HG03575 (cell line): ENCODE measurements around the gene KCND2.
A peak's percentile ranks its signal among the peaks of the same experiment; 100 is the strongest.

ENCODE experiments used
- ATAC-seq: cut with Tn5 transposase; IDR thresholded peaks from one replicate; pipeline ENCODE4 v1.9.1; 2021; ENCODE audit not compliant: unreplicated experiment, insufficient number of reproducible peaks, low FRiP score; ENCODE audit errors: extremely low read depth

The KCND2 gene

DNA sequence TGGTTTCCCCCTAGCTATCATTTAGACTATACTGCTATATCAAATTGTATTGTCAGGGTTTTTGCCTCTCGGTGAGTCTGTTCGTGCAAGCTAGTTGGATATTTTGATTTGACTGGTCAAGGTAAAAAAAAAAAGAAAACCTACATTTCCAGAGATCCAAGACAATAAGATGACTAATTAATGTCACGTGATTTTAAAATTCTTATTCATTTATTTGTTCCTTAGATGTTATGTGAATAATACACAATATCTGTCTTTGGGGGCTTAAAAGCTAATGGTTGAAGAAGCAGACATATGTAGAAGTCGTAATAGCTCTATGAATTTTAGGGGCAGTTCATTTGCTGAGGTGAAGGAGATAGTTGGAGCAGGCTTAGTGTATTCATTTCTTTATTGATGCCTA, 191.1 kb downstream of the KCND2 start:
- ATAC-seq: no peak

DNA sequence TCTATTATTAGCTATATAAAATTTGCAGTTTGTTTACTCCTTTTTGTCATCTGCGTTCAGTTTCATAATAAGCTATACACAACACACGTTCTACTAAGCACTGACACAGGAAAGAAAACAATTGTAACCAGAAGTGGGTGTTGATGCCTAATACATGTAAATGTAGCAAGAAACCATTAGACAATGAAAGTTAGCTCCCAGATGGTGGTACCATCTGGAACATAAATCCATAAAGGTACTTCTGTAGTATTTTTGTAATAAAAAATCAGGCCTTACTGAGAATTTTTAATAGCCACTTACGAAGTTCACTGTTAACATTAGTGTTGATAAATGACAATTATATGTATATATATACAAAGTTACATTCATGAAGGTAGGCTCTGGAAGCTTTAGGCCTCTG, 194.7 kb downstream of the KCND2 start:
- no peak for ATAC-seq

DNA sequence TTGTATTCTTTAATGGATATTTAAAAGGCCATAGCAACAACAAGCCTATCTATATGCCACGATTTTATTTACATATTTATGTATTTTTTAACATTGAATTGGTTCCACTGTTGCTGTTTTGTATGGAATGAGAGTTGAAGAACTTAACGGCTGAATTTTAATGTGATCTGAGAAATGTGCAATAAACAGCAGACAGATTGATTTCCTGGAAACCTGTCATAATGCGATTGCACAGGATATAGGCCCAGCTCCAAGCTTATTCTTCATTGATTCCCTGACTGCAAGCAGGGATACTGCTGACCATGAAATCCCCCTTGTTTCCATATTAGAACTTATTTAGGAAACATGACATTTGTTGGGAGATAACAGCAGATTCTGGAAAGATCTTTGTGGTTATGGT, 195.6 kb downstream of the KCND2 start:
- ATAC-seq: no peak

DNA sequence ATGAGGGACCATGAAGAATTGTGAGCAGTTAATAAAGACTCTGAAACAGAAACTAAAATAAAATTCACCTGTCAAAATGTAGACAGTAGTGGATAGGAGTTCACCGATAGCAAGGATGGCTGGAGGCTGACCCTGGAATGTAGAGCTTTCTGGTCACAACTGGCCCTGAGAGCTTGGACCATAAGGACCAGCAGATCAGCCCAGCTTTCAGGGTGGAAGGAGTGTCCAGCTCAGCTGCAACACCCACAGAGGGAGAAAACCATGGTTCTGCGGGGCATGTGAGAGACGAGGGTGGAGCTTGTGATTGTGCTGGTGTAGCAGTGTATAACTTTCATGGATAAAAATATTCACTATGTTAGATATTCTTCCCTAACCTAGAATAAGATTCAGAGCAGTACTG, 199.9 kb downstream of the KCND2 start:
- no peak for ATAC-seq

DNA sequence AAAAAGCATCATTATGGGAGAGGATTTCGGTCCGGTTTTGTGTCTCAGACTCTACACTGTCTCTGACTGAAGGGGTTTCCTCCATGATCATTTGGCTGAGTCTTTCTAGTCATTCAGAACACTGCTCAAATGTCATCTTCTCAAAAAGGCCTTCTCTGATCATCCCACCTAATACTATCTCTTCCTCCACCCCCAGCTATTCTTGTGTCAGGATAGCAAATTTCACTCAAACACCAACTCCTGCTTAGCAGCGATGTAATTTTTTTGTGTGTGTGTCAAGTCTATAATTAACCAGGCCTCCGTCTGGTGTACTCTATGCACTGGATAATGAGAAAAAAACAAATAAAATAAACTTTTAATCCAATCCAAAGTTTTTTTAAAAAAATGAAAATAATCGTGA, 200.4 kb downstream of the KCND2 start:
- ATAC-seq: no peak

DNA sequence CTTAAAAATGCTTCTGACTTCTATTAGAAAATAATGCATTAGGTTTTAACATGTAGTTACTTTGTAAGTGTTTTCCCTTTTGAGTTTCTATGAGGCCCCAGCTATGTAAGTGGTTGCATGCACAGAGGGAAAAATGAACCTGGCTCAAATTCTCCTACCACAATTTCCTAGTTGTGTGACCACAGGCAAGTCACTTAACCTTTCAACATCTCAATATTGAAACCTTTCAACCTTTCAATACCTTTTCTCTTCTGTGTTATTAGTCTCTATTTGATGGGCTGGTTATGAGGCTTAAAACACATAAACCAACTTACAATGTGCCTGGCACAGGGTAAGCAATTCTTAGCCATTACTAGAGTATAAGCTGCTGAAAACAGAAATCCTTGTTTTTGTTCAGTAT, 203.0 kb downstream of the KCND2 start:
- peak; percentile 73 for ATAC-seq

DNA sequence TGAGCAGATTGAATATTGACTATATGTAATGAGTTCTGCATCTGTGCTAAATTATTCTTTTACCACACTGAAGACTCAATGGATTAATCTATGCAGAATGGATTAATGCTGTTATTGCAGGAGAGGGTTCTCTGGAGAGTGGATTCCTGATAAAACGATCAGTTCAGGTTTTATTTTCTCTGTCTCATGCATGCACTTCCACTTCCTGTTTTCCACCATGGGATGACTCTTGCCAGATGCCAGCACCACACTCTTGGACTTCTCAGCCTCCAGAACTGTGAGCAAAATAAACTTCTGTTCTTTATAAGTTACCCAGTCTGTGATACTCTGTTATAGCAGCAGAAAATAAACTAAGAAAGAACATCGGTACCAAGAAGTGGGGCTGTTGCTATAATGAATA, 207.5 kb downstream of the KCND2 start:
- ATAC-seq: no peak

DNA sequence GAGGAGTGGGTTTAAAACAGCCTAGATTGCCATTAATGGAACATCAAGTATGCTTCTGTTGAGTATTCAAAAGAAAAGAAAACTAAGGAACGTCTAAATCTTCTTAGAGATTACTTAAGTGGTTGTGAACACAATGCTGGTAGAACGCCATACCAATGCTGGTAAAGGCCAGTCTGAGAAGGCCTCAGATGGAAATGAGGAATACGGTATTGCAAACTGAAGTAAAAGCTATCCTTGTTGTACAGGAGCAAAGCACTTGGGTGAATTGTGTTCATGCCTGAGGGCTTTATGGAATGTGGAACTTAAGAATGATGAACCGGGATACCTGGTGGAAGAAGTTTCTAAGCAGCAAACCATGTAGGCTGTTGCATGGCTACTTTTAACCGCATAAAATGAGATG, 208.0 kb downstream of the KCND2 start:
- ATAC-seq: no peak

DNA sequence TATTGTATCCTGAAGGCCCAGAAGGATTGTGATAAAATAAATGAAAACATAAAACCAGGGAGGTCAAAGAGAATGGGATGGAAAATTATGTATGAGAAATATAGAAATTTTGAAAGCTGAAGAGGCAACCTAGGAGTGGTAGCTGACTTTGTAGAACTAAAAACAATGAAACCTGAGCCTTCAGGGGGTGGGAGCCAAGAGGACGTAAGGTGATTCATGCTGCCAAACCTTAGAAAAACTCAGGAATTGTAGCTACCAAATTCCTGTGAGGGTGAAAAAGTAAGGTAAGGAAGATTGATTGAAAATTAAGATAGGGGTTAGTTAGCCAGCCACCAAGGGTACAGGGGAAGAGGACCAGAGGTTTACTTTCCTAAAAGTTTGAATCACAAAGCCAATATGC, 213.2 kb downstream of the KCND2 start:
- no peak for ATAC-seq

DNA sequence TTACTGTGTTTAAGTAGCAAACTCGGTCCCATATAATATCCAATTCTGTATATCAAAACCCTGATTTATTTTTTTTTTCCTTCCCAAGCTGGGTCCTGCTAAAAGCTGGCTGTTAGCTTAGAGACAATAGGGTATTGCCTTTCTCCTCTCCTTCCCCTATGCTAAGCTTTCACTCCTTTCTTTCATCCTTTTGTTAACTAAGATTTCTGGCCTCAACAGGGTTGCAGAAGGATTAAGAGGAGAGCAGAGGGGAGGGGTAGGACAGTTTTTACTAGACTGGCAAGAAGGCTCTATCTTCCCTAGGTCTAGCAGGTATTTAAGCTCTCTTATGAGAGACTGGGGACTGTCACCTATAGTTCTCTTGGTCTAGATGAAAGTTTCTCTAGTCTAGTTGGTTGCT, 229.2 kb downstream of the KCND2 start:
- no peak for ATAC-seq

DNA sequence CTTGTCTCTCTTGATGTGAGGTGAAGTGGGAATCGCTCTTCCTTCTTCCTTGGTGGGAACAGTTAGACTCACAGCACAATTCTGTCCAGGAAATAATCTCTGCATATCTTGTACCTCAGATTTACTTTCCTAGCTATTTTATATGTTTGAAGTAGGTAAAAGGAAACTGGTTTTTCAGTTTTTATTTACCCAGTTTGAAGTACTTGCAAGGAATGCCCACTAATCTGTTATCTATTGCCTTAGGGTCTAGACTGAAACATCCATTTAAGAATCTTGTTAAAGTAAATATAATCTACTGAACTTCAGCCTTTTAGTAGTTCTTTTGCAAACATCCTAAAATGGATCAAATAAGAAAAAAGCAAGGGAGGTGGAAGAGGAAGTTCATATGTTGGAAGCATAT, 229.8 kb downstream of the KCND2 start:
- ATAC-seq: no peak

DNA sequence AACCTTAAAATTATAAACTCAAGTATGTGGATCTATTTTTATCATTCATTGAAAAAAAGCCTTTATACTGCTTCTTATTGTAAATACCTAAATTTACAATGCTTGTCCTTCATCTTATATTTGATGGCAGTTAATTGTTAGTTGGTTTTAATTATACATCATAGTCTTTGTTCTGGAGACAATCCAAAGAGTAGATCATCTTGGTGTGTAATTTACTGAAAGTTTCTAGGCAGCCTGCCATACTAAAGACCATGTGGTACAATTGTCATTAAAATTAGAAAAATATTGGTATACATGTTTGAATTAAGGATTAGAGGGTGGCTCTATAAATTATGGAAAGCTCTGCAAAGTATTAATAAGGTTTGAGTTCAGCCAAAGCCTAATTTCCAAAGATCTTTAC, 231.4 kb downstream of the KCND2 start:
- ATAC-seq: no peak

DNA sequence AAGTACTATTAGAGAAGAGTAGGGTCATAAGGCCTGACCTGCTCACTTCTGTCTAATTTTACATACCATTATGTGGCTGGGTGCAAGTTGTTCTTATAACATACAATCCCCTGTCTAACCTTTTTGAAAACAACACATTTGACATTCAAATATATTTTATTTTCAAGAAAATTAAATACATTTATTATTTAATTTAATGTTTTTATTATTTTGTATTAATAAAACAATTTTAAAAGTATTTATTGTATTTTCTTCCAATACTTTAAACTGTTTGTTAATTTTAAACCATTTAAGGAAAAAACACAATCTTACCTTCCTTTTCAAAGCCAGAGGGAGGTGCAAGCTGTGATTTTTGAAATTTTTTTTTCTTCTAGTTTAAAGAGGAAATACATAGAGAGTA, 232.8 kb downstream of the KCND2 start:
- ATAC-seq: no peak

DNA sequence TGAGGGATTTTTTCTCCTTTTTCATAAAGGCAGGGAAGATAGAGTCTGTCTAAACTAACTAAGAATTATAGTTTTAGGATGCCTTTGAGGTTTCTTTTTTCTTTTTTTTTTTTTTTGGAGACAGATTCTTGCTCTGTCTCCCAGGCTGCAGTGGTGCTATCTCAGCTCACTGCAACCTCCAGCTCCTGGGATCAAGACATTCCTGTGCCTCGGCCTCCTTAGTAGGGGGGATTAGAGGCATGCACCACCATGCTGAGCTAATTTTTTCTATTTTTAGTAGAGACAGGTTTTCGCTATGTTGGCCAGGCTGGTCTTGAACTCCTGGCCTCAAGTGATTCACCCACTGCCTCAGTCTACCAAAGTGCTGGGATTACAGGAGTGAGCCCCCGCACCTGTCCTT, 239.7 kb downstream of the KCND2 start:
- no peak for ATAC-seq

DNA sequence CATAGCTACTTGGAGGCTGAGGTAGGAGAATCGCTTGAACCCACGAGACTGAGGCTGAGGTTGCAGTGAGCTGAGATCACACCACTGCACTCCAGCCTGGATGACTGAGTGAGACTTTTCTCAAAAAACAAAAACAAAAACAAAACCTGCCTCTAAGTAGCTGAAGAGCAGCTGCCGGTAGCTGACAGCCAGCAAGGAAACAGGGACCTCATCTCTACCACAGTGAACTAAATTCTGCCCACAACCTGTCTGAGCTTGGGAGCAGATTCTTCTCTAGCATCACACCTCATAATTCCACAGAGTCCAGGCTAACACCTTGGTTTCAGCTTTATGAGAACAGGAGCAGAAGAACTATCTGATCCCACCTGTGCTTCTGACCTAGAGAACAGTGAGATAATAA, 246.2 kb downstream of the KCND2 start:
- no peak for ATAC-seq

DNA sequence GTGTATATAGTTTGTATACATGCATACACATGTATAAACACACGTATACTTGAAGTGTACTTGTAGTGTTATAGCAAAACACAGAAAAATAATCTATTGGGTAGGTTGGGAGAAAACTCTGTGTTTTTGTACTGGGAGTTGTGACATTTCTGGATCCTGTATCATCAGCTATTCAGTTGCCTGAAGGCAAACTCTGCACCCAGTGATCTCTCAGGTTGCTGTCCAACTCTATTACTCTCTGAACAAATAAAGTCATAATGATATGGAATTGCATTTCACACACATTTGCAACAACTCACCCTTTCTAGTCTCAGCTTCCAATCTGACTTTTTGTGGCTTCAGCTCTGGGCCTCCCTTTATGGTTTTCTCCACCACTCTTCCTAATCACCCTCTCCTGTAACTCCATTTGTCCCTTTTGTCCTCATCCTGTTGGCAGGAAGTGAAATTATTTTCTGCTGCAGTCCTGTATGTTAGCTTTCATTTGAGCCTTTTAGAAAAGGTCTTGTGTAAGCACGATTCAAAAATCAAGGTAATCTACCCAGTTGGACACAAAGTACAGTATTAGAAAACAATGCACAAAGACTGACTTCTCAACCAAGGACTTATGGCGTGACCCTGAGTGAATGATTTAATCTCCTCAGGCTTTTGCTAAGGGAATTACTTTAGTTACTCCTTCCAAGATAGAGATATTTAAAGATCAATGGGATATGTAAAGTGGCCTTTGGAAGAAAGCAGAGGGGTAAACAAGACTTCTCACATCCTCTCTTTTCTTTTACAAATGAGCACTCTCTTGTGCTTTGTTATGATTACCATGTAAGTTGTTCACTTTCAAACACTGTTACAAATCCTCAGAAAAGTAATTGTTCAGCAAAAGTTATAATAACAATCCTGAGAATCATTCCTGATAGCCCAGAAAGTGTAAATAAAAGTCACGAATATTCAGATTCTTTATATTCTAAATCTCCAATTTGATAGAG, 249.1 kb downstream of the KCND2 start:
- no peak for ATAC-seq

DNA sequence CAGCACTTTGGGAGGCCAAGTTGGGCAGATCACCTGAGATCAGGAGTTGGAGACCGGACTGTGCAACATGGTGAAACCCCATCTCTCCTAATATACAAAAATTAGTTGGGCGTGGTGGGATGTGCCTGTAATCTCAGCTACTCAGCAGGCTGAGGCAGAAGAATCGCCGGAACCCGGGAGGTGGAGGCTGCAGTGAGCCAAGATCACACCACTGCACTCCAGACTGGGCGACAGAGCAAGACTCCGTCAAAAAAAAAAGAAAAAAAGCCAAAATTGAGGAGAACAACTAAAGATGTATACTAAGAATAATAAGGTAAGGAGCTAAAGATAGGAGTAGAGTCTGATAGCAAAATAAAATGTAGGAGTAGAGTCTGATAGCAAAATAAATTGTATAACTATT, 251.0 kb downstream of the KCND2 start:
- ATAC-seq: no peak

DNA sequence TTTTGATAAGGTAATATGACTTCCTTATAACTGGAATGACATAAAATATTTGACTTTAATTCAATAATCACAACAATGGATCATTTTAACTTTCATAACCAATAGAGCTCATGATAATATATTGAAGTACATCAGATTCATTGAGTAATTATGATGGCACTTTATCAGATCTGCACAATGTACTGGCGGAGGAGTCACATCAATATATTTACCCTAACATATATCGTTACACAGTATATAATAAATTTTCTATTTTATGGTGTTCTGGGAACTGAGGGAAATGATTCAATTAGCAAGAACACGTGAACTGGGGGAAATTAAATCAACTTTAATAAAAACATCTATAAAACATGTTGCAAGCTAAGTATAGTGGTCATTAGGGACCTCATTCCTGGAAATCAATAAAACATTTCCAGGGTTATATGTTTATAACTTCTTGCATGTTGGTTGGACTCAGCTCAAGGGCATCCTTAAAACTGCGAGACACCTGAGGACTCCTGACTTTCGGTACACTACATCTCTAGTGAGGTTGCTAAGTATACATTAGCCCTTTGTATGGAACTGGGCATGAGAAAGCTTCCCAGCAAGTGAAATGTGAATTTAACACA, 254.0 kb downstream of the KCND2 start:
- ATAC-seq: no peak

DNA sequence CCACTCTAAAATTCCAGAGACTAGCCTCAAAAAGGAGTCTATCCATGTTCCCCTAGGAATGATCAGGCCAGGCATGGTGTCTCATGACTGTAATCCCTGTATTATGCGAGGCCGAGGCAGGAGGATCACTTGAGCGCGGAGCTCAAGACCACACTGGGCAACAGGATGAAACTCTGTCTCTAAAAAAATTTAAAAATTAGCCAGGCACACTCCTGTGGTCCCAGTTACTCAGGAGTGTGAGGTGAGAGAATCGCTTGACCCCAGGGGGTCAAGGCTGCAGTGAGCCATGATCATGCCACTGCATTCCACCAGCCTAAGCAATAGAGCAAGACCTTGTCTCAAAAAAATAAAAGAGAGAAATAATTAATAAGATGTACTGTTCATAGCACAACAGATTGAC, 256.8 kb downstream of the KCND2 start:
- ATAC-seq: no peak

DNA sequence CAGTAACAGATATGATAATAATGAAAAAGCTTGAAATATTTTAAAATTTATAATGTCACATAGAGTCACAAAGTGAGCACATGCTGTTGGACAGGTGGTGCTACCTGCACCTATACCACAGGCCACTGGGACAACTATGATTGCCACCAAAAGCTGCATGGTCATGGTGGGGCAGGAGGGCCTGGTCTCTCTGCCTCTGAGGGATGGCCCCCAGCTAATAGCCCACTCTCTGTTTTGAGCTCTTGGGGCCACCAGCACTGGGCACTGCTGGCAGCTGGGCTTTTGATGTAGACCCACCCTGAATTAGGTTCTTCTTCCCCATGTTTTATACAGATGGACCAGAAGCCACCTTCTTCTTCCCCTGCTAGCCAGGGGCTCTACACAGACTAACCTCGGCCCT, 265.4 kb downstream of the KCND2 start:
- no peak for ATAC-seq

DNA sequence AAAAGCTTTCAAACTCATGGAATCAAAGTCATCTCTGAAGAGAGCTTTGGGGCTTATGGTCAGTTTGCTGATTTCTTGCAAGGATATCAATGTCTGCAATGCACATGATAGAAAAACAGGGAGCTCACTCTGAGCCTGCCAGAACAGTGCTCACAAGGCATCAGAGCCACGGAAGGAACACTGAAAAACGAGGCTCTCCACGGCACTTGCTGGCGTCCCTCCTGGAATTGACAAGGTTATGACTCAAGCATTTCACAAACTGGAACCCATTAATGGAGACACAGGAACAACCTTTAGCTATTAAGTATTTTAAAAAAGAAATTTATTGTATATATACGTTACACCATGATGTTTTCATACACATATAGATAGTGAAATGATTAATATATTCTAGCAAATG, 266.3 kb downstream of the KCND2 start:
- no peak for ATAC-seq
